Measurements from ENCODE around the gene APPL2.

- TF ChIP-seq CTCF (IDR thresholded peaks at IDR 0.05): no peak
- no peak for TF ChIP-seq POLR2A (IDR thresholded peaks at IDR 0.05)
Measured at GRCh38 chr12:105261010-105261409, 25.0 kb upstream of the APPL2 start.
